GM18868 (cell line): ENCODE results near the gene DAB2IP.

Source experiments
- ATAC-seq: cut with Tn5 transposase; IDR thresholded peaks from one replicate; pipeline ENCODE4 v1.9.1; 2021; ENCODE audit warnings: mild to moderate bottlenecking, moderate library complexity; ENCODE audit not compliant: unreplicated experiment

The DAB2IP gene

GRCh38 chr9:121755581-121755980 is 104.1 kb downstream of the DAB2IP start:
- no peak for ATAC-seq

- no peak for ATAC-seq
Measured at GRCh38 chr9:121756474-121757280, 105.2 kb downstream of the DAB2IP start.

GRCh38 chr9:121757281-121757585 is 105.8 kb downstream of the DAB2IP start:
- ATAC-seq: no peak

DNA sequence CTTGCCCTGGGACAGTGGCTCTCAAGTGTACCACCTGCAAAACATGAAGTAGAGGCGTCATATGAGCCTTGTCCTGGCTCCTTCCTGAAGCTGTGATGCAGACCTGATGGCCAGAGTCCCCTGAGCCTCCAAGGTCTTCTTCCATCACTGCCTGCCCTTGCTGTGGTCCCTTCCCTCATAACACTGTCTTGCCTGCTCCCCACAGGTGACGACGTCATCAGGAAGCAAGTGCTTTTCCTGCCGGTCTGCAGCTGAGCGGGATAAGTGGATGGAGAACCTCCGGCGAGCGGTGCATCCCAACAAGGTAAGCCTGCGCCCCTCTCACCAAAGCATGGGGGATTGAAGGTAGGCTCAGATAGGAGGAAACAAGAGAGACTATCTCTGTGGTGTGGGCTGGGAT is 107.3 kb downstream of the DAB2IP start:
- ATAC-seq: no peak

GRCh38 chr9:121759996-121760395 is 108.6 kb downstream of the DAB2IP start:
- no peak for ATAC-seq

DNA sequence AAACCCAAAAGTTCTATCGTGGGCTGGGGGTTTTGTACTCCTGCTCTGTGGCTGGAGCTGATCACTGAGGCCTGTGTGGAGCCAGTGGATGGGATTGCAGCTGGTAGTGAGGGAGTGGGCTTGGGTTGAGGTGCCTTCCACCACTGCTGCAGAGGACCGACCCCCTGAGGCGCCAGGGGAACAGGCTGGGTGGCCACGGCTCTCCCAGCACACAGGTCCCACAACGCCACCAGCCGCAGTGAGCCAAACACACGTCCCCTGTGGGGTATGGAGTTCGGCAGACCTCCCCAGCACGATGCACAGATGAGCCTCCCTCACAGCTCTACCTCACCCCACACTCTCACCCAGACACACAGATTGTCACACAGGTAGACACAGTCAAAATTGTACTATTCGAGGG is 109.1 kb downstream of the DAB2IP start:
- ATAC-seq: no peak

DNA sequence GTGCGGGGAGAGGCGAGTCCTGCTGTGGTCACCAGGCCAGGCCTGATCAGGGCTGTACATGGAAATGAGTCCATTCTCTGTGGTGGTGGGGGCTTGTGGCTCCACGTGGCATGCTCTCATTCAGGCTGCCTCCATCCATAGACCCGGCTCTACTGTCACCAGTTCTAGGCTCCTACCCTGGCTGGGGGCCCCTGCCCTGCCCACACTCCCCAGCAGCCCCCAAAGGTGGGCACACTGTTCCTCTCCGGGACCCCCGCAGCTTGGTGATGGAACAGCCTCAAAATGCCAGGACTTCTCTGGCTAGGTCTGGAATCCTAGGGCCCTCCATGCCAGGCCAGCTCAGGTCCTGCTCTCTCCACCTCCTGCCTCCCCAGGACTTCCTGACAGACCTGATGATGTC is 111.7 kb downstream of the DAB2IP start:
- no peak for ATAC-seq

DNA sequence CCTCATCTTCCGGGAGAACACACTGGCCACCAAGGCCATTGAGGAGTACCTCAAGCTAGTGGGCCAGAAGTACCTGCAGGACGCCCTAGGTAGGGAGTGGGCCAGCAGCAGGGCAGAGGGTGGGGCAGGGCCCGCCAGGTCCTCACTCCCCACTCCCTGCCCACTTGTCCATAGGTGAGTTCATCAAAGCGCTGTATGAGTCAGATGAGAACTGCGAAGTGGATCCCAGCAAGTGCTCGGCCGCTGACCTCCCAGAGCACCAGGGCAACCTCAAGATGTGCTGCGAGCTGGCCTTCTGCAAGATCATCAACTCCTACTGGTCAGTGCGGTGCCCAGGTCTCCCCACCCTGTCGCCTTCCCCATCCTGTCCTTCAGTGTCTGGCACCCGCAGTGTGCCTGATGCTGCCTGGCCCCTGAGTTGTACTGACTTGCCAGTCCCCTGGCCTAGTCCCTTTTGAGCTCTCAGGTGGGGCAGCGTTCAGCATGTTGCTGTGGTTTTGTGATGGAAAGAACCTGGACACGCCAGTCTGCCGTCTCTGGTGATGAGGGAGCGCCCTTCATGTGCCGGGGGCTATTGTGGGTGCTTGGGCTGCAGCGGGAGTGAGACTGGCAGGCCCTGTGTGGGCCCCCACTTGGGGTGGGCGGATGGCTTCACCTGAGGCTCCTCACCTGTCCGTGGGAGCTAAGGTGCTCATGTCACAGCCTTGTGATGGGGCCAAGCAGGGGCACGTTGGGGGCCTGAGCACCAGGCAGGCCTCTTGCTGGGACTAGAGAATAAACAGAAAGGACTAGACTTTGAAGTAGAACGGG is 112.3 kb downstream of the DAB2IP start:
- no peak for ATAC-seq

DNA sequence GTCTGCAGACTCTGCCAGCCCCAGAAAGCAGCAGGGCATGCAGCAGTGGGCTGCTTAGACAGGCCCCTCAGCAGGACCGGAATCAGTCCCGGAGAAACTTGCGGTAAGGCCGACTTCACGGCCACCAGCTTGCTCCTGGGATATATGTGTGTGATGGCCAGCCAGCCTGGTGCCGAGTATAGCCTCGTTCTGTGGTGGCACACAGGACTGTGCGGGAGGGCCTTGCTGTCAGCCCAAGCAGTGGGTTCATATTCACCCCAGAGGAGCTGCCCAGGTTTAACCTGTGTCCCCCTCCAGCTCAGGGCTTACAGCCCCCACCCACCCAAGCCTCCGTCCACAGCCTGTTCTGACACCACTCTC is 112.9 kb downstream of the DAB2IP start:
- ATAC-seq: no peak

DNA sequence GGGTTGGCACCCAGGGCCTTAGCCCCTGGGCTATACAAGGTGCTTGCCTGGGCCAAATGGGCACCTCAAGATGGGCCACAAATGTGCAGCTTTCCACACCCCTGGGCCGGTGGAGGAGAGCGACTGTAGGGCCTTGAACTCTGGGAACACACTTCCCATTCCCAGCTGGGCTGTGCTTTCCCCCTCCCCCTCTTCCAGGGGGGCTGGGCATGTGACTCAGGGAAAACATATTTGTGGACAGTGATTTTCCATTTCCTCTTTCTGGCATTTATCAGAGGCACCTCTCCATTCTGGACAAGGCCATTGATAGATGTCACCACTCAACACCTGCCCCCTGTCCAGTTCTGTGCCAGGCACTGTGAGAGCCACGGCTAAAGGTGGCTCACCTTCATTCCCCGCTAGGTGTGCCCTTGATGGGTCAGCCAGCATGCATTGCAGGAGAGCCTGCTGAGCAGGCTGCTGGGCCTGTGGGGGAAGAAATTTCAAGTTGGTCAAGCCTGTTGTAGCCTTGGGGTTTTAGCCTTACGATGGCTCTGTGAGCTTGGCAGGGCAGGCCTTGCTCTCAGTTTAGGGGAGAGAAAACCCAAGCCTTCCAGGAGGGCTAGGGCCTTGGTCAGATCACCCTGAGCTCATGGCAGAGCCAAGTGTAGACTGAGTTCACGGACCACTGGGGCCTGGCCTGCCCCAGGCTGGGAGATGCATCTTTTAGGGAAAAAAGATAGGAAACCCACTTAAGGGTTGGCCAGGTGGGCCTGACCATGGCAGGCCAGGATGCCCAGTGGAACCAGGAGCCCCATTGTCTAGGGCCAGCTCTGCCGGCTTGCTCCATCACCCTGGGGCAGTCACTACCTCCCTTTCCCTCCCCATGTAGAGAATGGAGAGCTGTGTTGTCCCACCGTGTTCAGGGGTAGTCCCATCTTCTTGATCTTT is 113.9 kb downstream of the DAB2IP start:
- ATAC-seq: no peak

GRCh38 chr9:121766081-121766683 is 114.7 kb downstream of the DAB2IP start:
- no peak for ATAC-seq

DNA sequence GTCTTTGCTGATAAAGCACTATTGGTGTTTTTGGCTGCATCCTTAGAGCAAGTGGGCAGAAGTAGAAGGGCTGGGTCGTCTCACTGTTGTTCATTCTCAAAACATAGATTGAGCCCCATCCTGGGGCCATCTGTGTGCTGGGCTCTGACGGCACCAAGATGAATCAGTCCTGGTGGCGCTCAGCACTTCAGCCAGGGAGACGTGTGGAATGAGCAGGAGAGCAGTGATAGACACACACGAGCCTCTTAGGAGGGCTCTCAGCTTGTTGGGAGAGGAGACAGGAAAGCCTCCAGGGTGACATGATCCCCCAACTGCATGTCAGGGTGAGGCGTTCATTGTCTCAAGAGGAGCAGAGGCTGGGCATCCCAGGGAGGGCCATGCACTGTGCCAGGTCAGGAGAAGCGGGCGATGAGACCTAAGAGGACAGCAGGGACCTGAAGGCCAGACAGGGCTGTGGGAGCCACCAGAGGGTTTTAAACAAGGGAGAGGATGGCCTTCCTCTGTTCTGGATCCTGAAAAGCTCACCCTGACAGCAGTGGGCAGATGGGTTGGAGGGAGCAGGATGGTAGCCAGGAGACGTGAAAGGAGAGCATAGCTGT is 115.8 kb downstream of the DAB2IP start:
- no peak for ATAC-seq

DNA sequence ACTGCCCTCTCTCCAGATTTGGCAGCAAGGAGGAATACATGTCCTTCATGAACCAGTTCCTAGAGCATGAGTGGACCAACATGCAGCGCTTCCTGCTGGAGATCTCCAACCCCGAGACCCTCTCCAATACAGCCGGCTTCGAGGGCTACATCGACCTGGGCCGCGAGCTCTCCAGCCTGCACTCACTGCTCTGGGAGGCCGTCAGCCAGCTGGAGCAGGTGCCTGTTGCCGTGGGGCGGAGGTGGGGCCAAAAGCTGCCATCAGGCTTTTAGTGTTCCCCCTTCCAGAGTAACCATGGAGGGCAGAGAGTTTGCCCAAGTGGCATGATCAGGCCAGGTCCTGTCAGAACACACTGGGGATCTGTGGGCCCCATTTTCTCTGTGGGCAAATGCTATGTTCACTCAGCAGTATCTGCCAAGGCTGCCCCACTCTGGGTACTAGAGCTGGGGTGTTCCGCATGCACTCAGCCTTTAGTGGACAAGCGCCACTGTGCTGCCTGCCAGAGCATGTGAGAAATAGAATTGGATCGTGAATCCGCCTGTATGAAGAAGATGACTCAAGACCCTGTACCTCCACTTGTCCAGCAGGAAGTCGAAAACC is 117.1 kb downstream of the DAB2IP start:
- ATAC-seq: no peak

DNA sequence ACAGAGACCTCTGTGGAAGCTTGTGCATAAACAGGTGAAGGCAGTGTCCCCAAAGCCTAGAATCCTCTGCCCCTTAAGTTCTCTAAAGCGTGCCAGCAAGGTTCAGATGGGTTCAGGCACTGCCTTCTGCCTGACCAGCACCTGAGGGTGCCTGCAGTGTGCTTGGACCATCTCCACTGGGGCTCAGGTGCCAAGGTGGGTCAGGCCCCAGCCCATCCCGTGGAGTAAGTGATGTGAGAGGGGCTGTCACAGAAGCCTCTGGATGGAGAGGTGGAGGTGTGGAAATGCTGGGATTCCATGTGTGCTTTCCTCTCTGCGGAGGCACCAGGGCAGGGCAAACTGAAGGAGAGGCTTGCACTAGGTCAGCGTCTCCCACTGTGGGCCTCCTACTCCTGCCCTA is 118.5 kb downstream of the DAB2IP start:
- no peak for ATAC-seq

DNA sequence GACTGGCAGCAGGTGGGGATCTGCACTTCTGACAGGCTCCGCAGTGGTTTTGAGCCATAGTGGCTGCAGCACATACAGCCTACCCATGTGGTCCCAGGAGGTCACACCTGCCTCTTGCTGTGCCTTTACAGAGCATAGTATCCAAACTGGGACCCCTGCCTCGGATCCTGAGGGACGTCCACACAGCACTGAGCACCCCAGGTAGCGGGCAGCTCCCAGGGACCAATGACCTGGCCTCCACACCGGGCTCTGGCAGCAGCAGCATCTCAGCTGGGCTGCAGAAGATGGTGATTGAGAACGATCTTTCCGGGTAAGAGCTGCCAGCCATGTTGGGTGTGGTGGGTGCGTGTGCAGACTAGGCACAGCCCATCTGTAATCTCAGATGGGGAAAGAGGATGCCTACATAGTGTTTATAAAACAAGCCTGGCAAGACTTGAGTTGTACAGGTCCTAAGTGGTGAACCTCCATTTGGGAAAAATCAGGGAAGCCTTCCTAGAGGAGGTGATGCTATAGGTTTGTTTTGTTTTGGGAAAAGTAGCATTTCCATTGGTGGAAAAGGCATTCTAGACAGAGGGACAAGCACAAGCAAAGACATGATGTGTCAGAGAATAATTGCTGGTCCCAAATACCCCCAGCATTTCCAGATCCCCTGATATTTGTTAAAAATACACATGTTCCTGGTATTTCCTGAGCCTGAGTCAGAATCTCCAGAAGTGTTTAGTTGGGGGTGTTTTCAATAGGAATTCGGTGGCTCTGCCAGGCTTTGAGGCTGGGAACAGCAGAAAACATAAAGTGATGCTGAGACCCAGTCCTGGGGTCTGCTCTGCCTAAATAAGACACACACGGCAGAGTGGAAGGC is 119.2 kb downstream of the DAB2IP start:
- ATAC-seq: no peak

GRCh38 chr9:121771418-121771817 is 120.0 kb downstream of the DAB2IP start:
- ATAC-seq: no peak

- no peak for ATAC-seq
Measured at GRCh38 chr9:121771851-121772599, 120.6 kb downstream of the DAB2IP start.

GRCh38 chr9:121772600-121773285 is 121.3 kb downstream of the DAB2IP start:
- no peak for ATAC-seq
